ENCODE measurements around the gene CDH4.

DNA sequence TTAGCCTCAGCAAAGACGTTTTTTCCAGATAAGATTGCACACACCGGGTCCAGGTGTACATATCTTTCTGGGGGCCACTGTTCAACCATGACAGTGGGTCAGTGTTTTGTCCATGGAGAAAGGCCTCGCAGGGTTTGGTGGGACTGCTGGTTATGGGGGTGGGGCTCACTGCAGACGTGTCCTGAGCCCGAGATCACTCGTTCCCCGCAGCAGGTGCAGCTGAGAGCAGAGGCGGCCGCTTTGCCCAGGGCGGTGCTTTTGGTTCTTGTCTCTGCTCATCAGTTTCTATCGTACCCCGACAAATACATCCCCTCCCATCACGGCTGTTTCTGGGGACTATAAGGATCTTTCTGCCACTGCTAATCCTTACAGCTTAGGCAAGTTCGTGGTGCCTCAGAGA, 166.9 kb downstream of the CDH4 start:
- TF ChIP-seq, protein P1, sequence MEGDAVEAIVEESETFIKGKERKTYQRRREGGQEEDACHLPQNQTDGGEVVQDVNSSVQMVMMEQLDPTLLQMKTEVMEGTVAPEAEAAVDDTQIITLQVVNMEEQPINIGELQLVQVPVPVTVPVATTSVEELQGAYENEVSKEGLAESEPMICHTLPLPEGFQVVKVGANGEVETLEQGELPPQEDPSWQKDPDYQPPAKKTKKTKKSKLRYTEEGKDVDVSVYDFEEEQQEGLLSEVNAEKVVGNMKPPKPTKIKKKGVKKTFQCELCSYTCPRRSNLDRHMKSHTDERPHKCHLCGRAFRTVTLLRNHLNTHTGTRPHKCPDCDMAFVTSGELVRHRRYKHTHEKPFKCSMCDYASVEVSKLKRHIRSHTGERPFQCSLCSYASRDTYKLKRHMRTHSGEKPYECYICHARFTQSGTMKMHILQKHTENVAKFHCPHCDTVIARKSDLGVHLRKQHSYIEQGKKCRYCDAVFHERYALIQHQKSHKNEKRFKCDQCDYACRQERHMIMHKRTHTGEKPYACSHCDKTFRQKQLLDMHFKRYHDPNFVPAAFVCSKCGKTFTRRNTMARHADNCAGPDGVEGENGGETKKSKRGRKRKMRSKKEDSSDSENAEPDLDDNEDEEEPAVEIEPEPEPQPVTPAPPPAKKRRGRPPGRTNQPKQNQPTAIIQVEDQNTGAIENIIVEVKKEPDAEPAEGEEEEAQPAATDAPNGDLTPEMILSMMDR (IDR thresholded peaks at IDR 0.05): no peak
- no peak for TF ChIP-seq EZH2 (IDR thresholded peaks at IDR 0.05; ENCODE audit: borderline replicate concordance, insufficient read depth, low read depth, low read length, poor library complexity, severe bottlenecking)

All from B cell (primary cell).